ENCODE data around the gene DZIP1.

DNA sequence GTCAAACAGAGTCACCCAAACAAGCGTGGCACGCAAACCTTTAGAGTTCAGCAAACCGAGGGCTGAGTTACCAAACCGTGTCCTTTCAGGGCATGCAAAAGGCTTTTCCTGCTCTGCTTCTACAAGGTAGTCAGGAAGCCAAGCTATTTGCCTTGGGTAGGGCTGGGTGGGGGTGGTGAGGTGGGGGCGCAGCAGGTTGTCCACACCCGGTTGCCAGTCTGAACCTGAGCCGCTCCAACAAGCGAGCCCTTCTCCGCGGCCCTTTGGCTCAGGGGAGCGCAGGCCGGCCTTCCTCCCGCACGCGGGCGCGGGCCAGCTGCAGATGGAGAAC lies 92.3 kb downstream of the DZIP1 start:
- TF ChIP-seq, protein P1, sequence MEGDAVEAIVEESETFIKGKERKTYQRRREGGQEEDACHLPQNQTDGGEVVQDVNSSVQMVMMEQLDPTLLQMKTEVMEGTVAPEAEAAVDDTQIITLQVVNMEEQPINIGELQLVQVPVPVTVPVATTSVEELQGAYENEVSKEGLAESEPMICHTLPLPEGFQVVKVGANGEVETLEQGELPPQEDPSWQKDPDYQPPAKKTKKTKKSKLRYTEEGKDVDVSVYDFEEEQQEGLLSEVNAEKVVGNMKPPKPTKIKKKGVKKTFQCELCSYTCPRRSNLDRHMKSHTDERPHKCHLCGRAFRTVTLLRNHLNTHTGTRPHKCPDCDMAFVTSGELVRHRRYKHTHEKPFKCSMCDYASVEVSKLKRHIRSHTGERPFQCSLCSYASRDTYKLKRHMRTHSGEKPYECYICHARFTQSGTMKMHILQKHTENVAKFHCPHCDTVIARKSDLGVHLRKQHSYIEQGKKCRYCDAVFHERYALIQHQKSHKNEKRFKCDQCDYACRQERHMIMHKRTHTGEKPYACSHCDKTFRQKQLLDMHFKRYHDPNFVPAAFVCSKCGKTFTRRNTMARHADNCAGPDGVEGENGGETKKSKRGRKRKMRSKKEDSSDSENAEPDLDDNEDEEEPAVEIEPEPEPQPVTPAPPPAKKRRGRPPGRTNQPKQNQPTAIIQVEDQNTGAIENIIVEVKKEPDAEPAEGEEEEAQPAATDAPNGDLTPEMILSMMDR (IDR thresholded peaks at IDR 0.05 in 2 of 3, conservative IDR thresholded peaks at IDR 0.05 in 1 of 3; ENCODE audit: borderline replicate concordance in 1 of 3, insufficient read depth in 1 of 3, low read depth in 2 of 3, low read length in 2 of 3) = no peak
- TF ChIP-seq, protein P2, sequence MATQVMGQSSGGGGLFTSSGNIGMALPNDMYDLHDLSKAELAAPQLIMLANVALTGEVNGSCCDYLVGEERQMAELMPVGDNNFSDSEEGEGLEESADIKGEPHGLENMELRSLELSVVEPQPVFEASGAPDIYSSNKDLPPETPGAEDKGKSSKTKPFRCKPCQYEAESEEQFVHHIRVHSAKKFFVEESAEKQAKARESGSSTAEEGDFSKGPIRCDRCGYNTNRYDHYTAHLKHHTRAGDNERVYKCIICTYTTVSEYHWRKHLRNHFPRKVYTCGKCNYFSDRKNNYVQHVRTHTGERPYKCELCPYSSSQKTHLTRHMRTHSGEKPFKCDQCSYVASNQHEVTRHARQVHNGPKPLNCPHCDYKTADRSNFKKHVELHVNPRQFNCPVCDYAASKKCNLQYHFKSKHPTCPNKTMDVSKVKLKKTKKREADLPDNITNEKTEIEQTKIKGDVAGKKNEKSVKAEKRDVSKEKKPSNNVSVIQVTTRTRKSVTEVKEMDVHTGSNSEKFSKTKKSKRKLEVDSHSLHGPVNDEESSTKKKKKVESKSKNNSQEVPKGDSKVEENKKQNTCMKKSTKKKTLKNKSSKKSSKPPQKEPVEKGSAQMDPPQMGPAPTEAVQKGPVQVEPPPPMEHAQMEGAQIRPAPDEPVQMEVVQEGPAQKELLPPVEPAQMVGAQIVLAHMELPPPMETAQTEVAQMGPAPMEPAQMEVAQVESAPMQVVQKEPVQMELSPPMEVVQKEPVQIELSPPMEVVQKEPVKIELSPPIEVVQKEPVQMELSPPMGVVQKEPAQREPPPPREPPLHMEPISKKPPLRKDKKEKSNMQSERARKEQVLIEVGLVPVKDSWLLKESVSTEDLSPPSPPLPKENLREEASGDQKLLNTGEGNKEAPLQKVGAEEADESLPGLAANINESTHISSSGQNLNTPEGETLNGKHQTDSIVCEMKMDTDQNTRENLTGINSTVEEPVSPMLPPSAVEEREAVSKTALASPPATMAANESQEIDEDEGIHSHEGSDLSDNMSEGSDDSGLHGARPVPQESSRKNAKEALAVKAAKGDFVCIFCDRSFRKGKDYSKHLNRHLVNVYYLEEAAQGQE (IDR thresholded peaks at IDR 0.05; ENCODE audit: low read depth) = no peak
- TF ChIP-seq POLR2AphosphoS5 (IDR thresholded peaks at IDR 0.05; ENCODE audit: low read depth, low read length) = no peak
- TF ChIP-seq EZH2 (IDR thresholded peaks at IDR 0.05) = no peak
- no peak for TF ChIP-seq RAD21 (IDR thresholded peaks at IDR 0.05; ENCODE audit: low read depth)
- no peak for TF ChIP-seq YY1 (IDR thresholded peaks at IDR 0.05; ENCODE audit: extremely low read depth, insufficient replicate concordance, low read depth, low read length)
- TF ChIP-seq, protein P3, sequence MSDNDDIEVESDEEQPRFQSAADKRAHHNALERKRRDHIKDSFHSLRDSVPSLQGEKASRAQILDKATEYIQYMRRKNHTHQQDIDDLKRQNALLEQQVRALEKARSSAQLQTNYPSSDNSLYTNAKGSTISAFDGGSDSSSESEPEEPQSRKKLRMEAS (IDR thresholded peaks at IDR 0.05) = no peak
- TF ChIP-seq POLR2A (IDR thresholded peaks at IDR 0.05; ENCODE audit: borderline replicate concordance, extremely low read depth, insufficient read depth, insufficient read length) = no peak
- no peak for TF ChIP-seq SIN3A (IDR thresholded peaks at IDR 0.05; ENCODE audit: low read depth)
- TF ChIP-seq ZNF274 (IDR thresholded peaks at IDR 0.05; ENCODE audit: low read depth, low read length) = no peak
- TF ChIP-seq TCF7L2 (IDR thresholded peaks at IDR 0.05; ENCODE audit: borderline replicate concordance, extremely low read depth, insufficient read depth, insufficient read length) = no peak
- no peak for TF ChIP-seq EZH2phosphoT487 (IDR thresholded peaks at IDR 0.05; ENCODE audit: borderline replicate concordance)

Measured in HCT116 (cell line).